ENCODE measurements around the gene NSUN2. TPM values are rescaled to one million over a fixed set of nuclear protein-coding genes. Genes with fewer than 3 reads are reported as not detected.

NSUN2 gene
- total RNA-seq, 2 donors from 2014 or later, result 21.2 to 21.4 TPM

DNA sequence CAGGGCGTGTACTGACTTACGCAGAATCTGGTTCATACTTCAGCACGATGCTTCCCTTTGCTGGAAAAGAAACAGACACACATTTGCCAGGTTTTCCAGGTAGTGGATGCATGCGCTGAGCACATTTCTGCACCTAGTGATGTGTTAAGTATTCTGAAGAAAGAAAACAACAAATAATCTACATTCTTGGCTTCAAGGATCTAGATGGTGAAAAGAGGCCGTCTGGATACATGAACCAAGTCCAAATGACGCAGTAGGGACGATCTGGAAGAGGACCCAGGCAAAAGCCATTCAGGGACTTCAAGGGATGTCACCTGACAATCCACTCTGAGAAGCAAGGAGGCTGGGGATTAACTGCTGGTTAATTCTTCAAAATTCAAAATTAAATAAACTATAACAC, 30.4 kb downstream of the NSUN2 start:
- peak; percentile 43 for DNase-seq (ENCODE audit: low spot score)
- no peaks in the 10 kb centered on the region for H3K4me1 ChIP-seq
- H3K9me3 ChIP-seq, result no peaks in the 10 kb centered on the region
- no peaks in the 10 kb centered on the region for H3K27me3 ChIP-seq
- H3K4me3 ChIP-seq, result no peak overlapping the region
- TF ChIP-seq, protein P1, sequence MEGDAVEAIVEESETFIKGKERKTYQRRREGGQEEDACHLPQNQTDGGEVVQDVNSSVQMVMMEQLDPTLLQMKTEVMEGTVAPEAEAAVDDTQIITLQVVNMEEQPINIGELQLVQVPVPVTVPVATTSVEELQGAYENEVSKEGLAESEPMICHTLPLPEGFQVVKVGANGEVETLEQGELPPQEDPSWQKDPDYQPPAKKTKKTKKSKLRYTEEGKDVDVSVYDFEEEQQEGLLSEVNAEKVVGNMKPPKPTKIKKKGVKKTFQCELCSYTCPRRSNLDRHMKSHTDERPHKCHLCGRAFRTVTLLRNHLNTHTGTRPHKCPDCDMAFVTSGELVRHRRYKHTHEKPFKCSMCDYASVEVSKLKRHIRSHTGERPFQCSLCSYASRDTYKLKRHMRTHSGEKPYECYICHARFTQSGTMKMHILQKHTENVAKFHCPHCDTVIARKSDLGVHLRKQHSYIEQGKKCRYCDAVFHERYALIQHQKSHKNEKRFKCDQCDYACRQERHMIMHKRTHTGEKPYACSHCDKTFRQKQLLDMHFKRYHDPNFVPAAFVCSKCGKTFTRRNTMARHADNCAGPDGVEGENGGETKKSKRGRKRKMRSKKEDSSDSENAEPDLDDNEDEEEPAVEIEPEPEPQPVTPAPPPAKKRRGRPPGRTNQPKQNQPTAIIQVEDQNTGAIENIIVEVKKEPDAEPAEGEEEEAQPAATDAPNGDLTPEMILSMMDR (IDR thresholded peaks at IDR 0.05), result no peak
- no peak overlapping the region for H3K27ac ChIP-seq
- H3K36me3 ChIP-seq, result peaks cover 88% of the 10 kb centered on the region

DNA sequence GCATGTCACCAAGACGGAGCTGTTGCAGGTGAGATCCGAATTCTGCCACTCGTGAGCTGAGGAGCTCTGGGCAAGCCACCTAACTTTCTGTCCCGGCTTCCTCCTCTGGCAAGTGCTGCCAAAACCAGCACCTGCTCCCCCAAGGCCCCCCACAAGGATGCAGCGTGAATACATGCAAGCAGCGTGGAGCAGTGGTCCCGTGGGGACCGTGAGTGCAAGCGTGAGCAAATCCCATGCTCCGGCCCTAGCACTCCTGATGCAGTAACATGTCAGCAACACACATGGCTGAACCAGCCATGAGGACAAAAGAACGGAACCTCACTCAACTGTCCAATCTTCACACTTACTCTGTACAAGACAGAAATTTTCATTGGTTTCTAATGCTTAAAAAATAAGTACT, 31.0 kb downstream of the NSUN2 start:
- Histone ChIP-seq H3K4me1 (no peaks in the 10 kb centered on the region), H3K9me3 (no peaks in the 10 kb centered on the region), H3K27me3 (no peaks in the 10 kb centered on the region), H3K4me3 (no peak overlapping the region), H3K36me3 (peaks cover 82% of the 10 kb centered on the region), H3K27ac (no peak overlapping the region)
- no peak for DNase-seq (ENCODE audit: low spot score)
- TF ChIP-seq, protein P1 (IDR thresholded peaks at IDR 0.05), result no peak

- TF ChIP-seq, protein P1 (IDR thresholded peaks at IDR 0.05), result no peak
- Histone ChIP-seq H3K36me3 (peaks cover 76% of the 10 kb centered on the region), H3K27me3 (no peaks in the 10 kb centered on the region)
Measured at GRCh38 chr5:6601271-6601670, 31.6 kb downstream of the NSUN2 start.

GRCh38 chr5:6599739-6600138, 33.1 kb downstream of the NSUN2 start:
- Histone ChIP-seq H3K36me3 (peaks cover 61% of the 10 kb centered on the region), H3K27me3 (no peaks in the 10 kb centered on the region), H3K9me3 (no peaks in the 10 kb centered on the region), H3K27ac (no peak overlapping the region), H3K4me3 (no peak overlapping the region), H3K4me1 (no peaks in the 10 kb centered on the region)
- DNase-seq (ENCODE audit: low spot score), result peak; percentile 38
- TF ChIP-seq, protein P1 (IDR thresholded peaks at IDR 0.05), result no peak

More at GRCh38 chr5:6601271-6601670, 31.6 kb downstream of the NSUN2 start:
- Histone ChIP-seq H3K4me1 (no peaks in the 10 kb centered on the region), H3K27ac (no peak overlapping the region), H3K9me3 (no peaks in the 10 kb centered on the region), H3K4me3 (no peak overlapping the region)
- DNase-seq (ENCODE audit: low spot score), result no peak

DNA sequence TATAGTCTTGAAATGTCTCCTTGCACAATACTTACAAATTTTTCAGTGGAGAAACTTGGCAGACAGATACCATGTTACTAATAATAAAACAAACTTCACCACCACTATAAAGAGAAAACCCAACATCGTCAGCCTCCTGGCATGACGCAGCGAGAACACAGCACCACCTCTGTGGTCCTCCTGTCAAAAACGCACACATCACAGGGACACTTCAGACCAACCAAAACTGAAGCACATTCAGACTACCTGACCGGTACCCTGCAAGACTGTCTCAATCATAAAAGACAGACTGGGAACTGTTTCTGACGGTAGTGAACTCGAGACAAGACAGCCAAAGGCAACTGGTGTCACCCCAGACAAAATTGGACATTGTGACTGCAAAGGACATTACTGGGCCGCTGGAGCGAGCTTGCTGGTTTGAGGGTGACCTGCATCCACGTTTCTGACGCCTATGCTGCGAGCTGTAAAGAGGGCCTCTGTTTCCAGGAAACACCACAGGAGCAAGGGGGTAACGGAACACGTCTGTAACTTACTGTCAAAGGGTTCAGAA, 34.4 kb downstream of the NSUN2 start:
- H3K27me3 ChIP-seq, result no peaks in the 10 kb centered on the region
- no peaks in the 10 kb centered on the region for H3K4me1 ChIP-seq
- peaks cover 48% of the 10 kb centered on the region for H3K36me3 ChIP-seq
- H3K27ac ChIP-seq, result peak overlapping the region; percentile 49 to 75
- TF ChIP-seq, protein P1 (IDR thresholded peaks at IDR 0.05), result no peak
- H3K9me3 ChIP-seq, result no peaks in the 10 kb centered on the region
- DNase-seq (ENCODE audit: low spot score), result peak; percentile 62
- no peak overlapping the region for H3K4me3 ChIP-seq

DNA sequence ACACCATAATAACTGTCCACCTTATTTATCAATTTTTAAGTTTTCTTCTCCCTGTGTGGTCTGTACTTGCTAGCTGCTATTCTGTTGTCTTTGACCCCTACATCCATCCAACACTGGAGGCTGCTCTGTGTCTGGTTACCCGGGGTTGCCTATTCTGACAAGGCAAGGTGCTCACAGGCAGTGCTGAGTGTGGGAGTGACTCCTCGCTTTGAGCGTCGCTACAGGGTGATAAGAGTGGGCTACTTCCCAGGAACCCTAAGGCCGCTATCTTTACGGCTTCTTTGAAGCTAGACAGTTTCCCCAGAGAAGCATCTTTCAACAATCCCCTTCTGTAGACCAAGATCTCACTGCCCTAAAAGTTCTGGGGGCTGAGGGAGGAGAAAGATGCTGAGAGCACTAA, 35.3 kb downstream of the NSUN2 start:
- H3K36me3 ChIP-seq, result peaks cover 39% of the 10 kb centered on the region
- TF ChIP-seq, protein P1 (IDR thresholded peaks at IDR 0.05), result no peak

More for the DNA sequence above, 35.3 kb downstream of the NSUN2 start:
- DNase-seq (ENCODE audit: low spot score), result peak; percentile 26
- H3K9me3 ChIP-seq, result no peaks in the 10 kb centered on the region
- no peak overlapping the region for H3K4me3 ChIP-seq
- no peaks in the 10 kb centered on the region for H3K4me1 ChIP-seq
- peak overlapping the region; percentile 49 to 75 for H3K27ac ChIP-seq
- no peaks in the 10 kb centered on the region for H3K27me3 ChIP-seq
